Lung (tissue), 12 donors: ENCODE results near the gene NPEPL1. TPM values are rescaled to one million over a fixed set of nuclear protein-coding genes. Genes with fewer than 3 reads are reported as not detected.

ENCODE experiments used
- ATAC-seq: fragments of 200-7000 bp; cut with Tn5 transposase; one replicate; pipeline ENCODE4 v1.9.1; 2020; ENCODE audit warnings: moderate number of reproducible peaks; ENCODE audit not compliant: insufficient read depth, low FRiP score
- DNase-seq, 3 donors: peaks; one replicate each; pipeline ENCODE4 v3.0.0-alpha.2; 2013 to 2017
- H3K27ac ChIP-seq, 2 donors: one replicate each; pipeline ENCODE4 v1.5.1; 2013; ENCODE audit warnings: mild to moderate bottlenecking in 2 of 2, moderate library complexity in 2 of 2, control low read depth in 1 of 2, inconsistent platforms in 1 of 2, low read depth in 1 of 2, low read length in 1 of 2
- H3K27me3 ChIP-seq, 3 donors: one replicate each; pipeline ENCODE4 v1.5.1; 2013; ENCODE audit warnings: low read length in 2 of 3; ENCODE audit not compliant: control insufficient read depth in 3 of 3, insufficient read depth in 3 of 3
- H3K36me3 ChIP-seq, 4 donors: one replicate each; pipeline ENCODE4 v1.5.1; 2013; ENCODE audit warnings: low read length in 4 of 4, mild to moderate bottlenecking in 1 of 4, moderate library complexity in 1 of 4; ENCODE audit not compliant: control insufficient read depth in 4 of 4, insufficient read depth in 4 of 4
- H3K4me1 ChIP-seq, 5 donors: one replicate each; pipeline ENCODE4 v1.5.1; 2013; ENCODE audit warnings: low read length in 5 of 5, mild to moderate bottlenecking in 2 of 5, moderate library complexity in 1 of 5; ENCODE audit not compliant: control insufficient read depth in 5 of 5, insufficient read depth in 5 of 5
- H3K4me3 ChIP-seq: one replicate; pipeline ENCODE4 v1.5.1; 2013; ENCODE audit warnings: mild to moderate bottlenecking, control low read depth, moderate library complexity
- H3K9ac ChIP-seq, 2 donors: one replicate each; pipeline ENCODE4 v1.5.1; 2013; ENCODE audit warnings: low read length in 2 of 2, control low read depth in 1 of 2; ENCODE audit not compliant: insufficient read depth in 1 of 2
- H3K9me3 ChIP-seq, 4 donors: one replicate each; pipeline ENCODE4 v1.5.1; 2013; ENCODE audit warnings: low read length in 3 of 4, mild to moderate bottlenecking in 1 of 4, moderate library complexity in 1 of 4; ENCODE audit not compliant: control insufficient read depth in 4 of 4, insufficient read depth in 3 of 4
- WGBS, 2 donors: extraction: QIAGEN DNeasy Blood & Tissue Kit; methylation state at CpG; one replicate each; pipeline ENCODE4 v1.1.7; 2013; 5-methylcytosine and 5-hydroxymethylcytosine counted together
- polyA plus RNA-seq, 2 donors: library from polyadenylated mRNA; stranded (reverse); fragments of 200-250 nt; gene quantifications; one replicate each; pipeline ENCODE4 v1.2.1, GENCODE V29; 2013
- total RNA-seq, 2 donors: library from RNA; depleted of rRNA in 1 of 2; stranded (reverse); fragments of >200 nt in 1 of 2; gene quantifications; one replicate each; pipeline ENCODE4 v1.2.1, GENCODE V29; 2014 to 2021
- TF ChIP-seq, protein P1 (sequence below): IDR thresholded peaks from 2 replicates; pipeline ENCODE4 v1.5.1; 2012; ENCODE audit warnings: mild to moderate bottlenecking; ENCODE audit errors: control extremely low read depth, extremely low read depth
- donor health status: control.
- donor health status: control.
- donor health status: Bipolar disorder and iron deficiency.
- donor health status: healthy.
- donor health status: DM: yes; HTN: yes; CAD: no.

Gene NPEPL1
- total and polyA plus RNA-seq, 4 donors, result 24.3 to 46.2 (median 41.2) TPM

DNA sequence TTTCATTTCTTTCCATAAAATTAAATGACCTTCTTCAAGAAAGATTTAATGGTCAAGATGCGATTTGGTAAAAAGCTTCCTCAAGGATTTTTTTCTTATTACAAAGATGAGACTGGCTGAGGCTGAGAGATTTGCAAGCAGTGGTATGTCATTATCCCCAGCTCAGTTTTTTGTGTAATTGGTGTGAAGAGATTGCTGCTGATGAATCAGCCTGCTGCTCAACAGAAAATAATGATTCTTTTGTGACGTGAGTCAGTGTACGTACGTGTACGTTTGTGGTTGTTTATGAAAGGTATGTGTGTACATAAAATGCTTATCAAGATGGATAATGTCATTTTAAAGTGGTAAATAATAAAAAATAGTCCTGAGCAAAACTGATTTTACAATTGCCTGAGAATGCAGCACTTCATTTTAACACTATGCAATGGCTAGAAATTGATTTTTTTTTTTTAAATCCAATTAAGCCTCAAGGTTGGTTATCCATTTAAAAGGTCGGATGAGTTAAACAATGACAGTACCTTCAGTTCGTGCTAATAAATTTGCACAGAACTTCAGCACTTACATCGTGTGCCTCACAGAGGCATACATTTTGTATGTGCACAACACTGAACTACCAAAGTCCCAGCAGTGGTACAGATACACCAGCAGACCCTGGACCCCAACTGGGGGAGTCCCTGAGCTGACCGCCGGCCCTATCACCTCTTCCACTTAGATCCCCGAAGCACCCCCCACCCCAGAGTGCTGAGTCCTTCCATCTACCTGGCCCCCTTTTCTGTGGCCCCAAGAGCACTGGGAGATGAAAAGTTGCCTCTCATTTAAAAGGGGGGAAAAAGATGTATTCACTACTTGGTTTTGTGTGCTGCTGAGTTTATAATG lies 9.7 kb upstream of the NPEPL1 start:
- Histone ChIP-seq H3K36me3 (peaks cover 0 to 18% (median 7%) of the 10 kb centered on the region in 4 donors), H3K9me3 (no peaks in the 10 kb centered on the region), H3K27me3 (no peaks in the 10 kb centered on the region), H3K4me3 (no peak overlapping the region), H3K4me1 (no peaks in the 10 kb centered on the region), H3K9ac (no peak overlapping the region), H3K27ac (no peak overlapping the region)
- no peak for DNase-seq
- WGBS, 2 donors, result 93 to 94% methylated on average over 11 of the region's 11 CpGs
- TF ChIP-seq, protein P1, sequence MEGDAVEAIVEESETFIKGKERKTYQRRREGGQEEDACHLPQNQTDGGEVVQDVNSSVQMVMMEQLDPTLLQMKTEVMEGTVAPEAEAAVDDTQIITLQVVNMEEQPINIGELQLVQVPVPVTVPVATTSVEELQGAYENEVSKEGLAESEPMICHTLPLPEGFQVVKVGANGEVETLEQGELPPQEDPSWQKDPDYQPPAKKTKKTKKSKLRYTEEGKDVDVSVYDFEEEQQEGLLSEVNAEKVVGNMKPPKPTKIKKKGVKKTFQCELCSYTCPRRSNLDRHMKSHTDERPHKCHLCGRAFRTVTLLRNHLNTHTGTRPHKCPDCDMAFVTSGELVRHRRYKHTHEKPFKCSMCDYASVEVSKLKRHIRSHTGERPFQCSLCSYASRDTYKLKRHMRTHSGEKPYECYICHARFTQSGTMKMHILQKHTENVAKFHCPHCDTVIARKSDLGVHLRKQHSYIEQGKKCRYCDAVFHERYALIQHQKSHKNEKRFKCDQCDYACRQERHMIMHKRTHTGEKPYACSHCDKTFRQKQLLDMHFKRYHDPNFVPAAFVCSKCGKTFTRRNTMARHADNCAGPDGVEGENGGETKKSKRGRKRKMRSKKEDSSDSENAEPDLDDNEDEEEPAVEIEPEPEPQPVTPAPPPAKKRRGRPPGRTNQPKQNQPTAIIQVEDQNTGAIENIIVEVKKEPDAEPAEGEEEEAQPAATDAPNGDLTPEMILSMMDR, result no peak
- no peak for ATAC-seq

DNA sequence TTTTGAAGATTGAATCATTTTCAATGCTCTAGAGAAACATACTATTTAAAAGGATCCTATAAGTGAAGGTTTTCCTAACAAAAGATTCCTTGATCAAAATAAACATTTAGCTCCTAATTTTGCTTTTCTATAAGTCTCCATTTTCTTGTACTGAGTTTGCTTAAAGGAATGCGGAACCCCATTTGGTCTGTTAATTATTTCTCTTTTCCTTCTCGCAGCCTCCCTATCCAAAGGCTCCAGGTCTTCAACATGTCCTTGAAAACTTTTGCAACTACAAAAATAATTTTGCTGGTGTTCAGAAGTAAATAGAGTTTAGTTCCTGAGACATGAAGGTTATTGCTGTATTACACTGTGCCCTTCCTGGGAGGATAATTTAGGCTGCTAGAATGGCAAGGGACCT lies 8.3 kb upstream of the NPEPL1 start:
- ATAC-seq, result no peak

DNA sequence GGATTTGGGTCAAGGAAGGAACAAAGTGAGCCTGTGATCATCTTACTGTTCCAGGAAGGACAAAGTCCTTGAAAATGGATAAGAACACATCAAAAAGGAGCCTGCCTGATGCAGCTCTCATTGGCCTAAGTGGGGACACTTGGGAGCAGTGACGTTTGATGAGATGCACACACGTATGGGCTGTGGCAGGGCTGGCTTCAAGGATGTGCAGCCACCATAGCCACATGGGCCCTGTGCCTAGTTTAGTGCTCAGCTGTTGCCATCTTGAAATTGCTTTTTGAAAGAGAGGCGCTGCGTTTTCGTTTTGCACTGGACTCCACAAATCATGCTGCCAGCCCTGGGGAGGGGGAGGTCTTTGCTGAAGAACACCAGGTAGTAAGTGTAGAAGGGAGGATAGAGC lies 6.6 kb upstream of the NPEPL1 start:
- Histone ChIP-seq H3K4me3 (no peak overlapping the region), H3K9ac (no peak overlapping the region), H3K27ac (no peak overlapping the region), H3K36me3 (peaks cover 0 to 2% (median 0%) of the 10 kb centered on the region in 4 donors), H3K27me3 (no peaks in the 10 kb centered on the region), H3K9me3 (no peaks in the 10 kb centered on the region), H3K4me1 (peaks cover 0 to 18% (median 9%) of the 10 kb centered on the region in 5 donors)
- ATAC-seq, result no peak
- TF ChIP-seq, protein P1, result no peak
- 94% methylated on average over 5 of the region's 5 CpGs for WGBS, 2 donors
- DNase-seq, result no peak

More for the DNA sequence above, 8.3 kb upstream of the NPEPL1 start:
- Histone ChIP-seq H3K4me3 (no peak overlapping the region), H3K36me3 (peaks cover 0 to 12% (median 7%) of the 10 kb centered on the region in 4 donors), H3K4me1 (peaks cover 0 to 9% (median 4%) of the 10 kb centered on the region in 5 donors), H3K27me3 (no peaks in the 10 kb centered on the region), H3K9me3 (no peaks in the 10 kb centered on the region), H3K27ac (no peak overlapping the region), H3K9ac (no peak overlapping the region)
- WGBS, 2 donors, result 82 to 89% methylated on average over 2 of the region's 2 CpGs
- DNase-seq, result no peak
- TF ChIP-seq, protein P1, result no peak
